DMS53 (cell line): ENCODE results near the gene SLC5A5.
"Not testable (repeated sequence)": the region's sequence is repeated elsewhere in the genome, so short reads cannot be mapped to it uniquely, and the experiment has no call there.

Experiments
- DNase-seq: peaks from one replicate; lab custom pipeline; 2025; lab: John Stamatoyannopoulos, UW

Gene SLC5A5

DNA sequence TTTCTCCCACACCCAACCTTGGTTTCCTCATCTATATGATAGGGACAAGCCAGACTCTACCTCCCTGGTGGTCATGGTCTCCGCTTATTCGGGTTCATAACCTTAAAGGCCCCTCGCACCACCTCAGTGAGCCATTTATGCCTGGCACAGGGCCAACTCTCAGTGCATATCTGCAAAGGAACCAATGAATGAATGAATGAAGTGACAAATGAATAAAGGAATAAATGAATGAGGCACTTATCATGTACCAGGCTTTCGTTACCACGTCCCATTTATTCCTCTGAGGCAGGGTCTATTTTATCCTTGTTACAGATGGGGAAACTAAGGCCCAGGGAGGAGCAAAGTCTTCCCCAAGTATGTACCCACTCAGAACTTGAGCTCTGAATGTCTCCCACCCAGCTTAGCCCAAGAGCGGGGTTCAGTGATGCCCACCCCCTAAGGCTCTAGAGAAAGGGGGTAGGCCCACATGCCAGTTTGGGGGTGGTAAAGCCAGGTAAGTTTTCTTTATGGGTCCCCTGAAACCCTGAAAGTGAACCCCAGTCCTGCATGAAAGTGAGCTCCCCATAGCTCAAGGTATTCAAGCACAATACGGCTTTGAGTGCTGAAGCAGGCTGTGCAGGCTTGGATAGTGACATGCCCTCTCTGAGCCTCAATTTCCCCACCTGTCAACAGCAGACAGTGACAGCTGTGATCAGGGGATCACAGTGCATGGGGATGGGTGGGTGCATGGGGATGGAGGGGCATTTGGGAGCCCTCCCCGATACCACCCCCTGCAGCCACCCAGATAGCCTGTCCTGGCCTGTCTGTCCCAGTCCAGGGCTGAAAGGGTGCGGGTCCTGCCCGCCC lies 490 bp upstream of the SLC5A5 start:
- DNase-seq: no peak

GRCh38 chr19:17872251-17873001 lies 681 bp downstream of the SLC5A5 start:
- peak; percentile 68 for DNase-seq

DNA sequence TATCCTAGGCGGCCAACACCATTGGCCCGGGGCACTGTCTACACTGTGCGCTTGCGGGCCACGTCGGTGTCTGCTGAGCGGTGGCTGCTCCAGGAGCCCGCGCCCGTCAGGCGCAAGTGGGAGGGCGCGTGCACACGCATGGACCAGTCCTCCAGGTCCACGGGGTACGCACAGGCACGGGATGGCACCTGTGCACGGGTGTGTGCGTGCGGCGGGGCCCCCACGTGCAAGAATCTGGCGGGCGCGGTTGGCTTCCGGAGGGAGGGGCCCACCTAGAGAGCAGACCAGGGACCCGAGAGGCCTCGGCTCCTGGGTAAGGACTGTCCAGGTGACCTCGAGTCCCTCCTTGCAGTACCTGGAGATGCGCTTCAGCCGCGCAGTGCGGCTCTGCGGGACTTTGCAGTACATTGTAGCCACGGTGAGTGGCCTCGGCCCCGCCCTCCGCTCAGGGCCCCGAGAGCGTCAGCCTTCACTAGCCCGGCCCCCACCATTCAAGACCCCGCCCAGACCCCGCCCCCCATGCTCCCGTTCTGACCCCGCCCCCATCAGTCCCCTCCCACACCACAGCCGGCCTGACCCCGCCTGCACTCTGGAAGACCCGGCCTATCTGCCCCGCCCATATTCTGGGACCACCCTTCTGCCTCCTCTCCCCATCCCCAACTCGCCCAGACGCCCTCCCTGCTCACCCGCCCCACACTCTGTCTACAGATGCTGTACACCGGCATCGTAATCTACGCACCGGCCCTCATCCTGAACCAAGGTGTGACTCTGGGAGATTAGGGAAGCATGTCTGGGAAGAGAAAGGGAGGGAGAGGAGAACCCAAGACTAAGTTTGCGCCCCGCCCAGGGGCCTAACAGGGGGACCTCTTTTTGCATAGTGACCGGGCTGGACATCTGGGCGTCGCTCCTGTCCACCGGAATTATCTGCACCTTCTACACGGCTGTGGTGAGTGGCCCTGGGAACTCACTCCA lies 2.3 kb downstream of the SLC5A5 start:
- DNase-seq: peak; percentile 79

GRCh38 chr19:17874758-17875135 lies 3.0 kb downstream of the SLC5A5 start:
- DNase-seq: no peak

DNA sequence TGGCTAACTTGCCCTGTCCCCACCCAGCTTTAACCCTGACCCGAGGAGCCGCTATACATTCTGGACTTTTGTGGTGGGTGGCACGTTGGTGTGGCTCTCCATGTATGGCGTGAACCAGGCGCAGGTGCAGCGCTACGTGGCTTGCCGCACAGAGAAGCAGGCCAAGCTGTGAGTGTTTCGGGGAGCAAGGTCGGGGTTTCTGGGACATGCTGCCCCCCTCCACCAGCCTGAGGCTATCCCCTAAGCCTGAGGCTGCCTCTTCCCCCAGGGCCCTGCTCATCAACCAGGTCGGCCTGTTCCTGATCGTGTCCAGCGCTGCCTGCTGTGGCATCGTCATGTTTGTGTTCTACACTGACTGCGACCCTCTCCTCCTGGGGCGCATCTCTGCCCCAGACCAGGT lies 6.0 kb downstream of the SLC5A5 start:
- no peak for DNase-seq

DNA sequence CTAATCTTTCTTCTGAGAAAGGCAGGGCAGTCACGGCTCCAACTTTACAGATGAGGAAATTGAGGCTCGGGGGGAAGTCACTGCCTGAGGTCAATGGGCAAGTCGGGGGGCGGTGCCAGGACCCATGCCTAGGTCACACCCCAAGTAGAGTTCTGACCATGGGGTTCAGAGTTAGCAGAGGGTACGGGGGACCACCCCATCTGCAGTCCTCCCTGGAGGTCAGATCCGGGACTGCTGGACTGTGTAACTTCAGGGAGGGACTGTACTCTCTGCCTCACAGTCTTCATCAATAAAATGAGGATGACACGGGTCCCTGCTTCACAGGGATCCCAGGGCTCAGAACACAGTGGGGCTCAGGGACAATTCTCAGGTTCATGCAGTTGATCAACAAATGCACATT lies 7.7 kb downstream of the SLC5A5 start:
- DNase-seq: no peak

DNA sequence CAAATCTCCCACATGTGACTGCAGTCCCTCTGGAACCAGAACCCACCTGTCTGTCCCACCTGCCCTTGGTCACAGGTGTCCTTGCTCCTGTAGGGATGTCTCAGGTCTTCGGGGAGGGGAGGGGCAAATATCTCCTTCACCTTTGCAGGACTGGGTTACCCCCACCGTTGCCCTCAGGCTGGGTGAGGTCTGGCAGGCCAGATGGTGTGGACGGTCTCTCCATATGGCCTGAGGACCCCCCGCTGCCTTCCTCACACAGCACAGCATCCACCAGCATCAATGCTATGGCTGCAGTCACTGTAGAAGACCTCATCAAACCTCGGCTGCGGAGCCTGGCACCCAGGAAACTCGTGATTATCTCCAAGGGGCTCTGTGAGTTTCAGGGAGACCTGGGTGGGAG lies 10.0 kb downstream of the SLC5A5 start:
- no peak for DNase-seq

DNA sequence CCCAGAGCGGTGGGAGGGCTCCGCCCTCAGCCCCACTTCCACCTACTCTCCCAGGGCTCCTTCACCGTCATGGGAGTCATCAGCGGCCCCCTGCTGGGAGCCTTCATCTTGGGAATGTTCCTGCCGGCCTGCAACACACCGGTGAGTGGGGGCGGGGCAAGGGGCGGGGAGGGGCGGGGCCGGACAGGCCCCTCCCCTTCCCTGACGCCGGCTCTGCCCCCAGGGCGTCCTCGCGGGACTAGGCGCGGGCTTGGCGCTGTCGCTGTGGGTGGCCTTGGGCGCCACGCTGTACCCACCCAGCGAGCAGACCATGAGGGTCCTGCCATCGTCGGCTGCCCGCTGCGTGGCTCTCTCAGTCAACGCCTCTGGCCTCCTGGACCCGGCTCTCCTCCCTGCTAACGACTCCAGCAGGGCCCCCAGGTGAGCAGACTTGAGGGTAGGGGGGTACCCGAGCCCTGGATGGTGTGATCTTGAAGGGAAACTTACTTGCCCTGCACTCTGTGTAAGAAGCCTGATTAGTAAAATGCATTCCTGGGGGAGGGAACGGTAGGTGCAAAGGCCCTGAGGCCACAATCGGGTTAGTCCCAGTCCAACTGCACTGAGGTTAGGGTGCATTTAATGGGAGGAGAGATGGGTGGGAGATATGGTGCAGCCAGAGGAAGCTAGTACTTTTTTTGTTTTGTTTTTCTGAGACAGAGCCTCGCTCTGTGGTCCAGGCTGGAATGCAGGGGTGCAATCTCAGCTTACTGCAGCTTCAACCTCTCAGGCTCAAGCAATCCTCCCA lies 12.1 kb downstream of the SLC5A5 start:
- DNase-seq: no peak

DNA sequence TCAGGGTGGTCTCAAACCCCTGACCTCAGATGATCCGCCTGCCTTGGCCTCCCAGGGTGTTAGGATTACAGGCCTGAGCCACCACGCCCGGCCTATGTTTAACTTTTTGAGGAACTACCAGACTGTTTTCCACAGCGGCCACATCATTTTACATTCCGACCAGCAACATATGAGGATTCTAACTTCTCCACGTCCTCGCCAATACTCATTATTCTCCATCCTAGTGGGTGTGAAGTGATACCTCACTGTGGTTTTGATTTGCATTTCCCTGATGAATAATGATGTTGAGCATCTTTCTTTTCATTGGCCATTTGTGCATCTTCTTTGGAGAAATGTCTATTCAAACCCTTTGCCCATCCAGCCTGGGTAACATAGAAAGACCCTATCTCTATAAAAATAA lies 14.8 kb downstream of the SLC5A5 start:
- DNase-seq: no peak

DNA sequence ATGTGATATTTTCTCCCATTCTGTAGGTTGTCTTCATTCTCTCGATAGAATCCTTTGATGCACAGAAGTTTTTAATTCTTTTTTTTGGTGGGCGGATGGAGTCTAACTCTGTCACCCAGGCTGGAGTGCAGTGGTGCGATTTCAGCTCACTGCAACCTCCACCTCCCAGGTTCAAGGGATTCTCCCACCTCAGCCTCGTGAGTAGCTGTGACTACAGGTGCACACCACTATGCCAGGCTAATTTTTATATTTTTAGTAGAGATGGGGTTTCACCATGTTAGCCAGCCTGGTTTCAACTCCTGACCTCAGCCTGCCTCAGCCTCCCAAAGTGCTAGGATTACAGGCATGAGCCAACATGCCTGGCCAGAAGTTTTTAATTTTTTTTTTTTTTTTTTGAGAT lies 15.5 kb downstream of the SLC5A5 start:
- DNase-seq: not testable (repeated sequence)

GRCh38 chr19:17888260-17888659 lies 16.5 kb downstream of the SLC5A5 start:
- no peak for DNase-seq

DNA sequence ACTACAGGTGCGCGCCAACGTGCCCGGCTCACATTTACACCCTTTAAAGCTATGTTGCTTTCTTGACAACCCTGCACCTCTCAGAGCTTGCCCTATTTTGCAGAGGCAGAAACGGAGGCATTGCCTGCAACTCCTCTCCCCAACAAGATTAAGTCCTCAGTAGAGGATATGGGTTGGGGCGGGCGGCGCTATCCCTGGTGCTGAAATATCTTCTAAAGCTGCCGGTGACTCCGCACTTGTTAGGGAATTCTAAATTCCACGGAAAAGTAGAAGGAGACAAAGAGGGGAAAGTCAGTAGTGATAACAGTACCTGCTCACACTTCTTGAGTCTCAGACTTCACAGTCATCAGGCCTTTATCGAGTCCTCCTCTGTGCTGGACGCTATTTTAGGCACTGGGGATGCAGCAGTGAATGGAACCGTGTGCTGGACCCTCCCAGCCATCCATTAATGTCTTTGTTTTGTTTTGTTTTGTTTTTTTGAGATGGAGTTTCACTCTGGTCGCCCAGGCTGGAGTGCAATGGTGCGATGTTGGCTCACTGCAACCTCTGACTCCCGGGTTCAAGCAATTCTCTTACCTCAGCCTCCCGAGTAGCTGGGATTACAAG lies 18.0 kb downstream of the SLC5A5 start:
- no peak for DNase-seq

DNA sequence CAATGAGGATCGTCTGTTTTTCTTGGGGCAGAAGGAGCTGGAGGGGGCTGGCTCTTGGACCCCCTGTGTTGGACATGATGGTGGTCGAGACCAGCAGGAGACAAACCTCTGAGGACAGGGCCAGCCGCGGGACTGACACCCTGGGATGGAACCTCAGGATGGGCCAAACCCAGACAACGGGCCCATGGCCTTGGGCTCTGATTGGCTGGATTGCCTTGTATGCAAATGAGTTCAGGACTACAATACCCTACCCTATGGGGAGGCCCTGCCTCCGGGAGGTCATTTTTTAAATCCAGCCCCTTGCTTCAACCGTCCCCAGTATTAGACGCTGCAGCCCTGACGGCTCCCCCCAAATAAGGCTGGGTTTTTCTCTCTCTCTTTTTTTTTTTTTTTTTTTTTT lies 22.0 kb downstream of the SLC5A5 start:
- DNase-seq: no peak

GRCh38 chr19:17902701-17903100 lies 31.0 kb downstream of the SLC5A5 start:
- no peak for DNase-seq

- DNase-seq: no peak
Measured at GRCh38 chr19:17908244-17908643, 36.5 kb downstream of the SLC5A5 start.

DNA sequence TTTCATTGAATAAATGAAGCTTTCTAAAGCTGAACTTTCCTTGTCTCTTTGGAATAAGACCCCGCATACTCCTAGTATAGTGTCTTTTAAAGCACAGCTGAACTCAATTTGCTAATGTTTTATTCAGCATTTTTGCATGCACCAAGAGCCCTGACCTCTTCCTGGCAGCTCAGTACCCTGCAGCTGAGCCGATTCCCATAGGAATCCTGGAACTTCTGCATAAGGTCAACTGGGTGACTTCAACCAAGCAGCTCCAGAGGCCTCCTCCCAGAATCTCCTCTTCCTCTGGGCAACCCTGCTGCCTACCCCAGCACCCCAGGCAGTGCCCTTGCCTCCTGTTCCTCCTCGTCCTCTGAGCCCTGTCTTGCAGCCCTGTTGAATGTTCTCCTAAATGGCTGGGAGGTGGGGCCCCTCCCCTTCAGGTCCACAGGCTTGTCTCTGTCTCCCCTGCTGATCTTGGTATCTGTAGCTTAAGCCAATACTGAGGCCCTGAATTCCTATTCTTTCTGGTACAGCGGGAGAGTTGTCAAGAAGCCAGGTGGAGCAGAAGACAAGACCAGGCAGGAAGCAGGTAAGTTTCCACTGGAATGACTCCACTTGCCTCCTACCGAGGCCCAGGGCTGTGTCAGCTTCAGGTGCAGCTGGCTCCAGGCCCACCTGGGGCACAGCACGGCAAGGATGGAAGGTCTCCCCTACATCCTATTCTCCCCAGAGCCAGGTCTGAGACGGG lies 37.4 kb downstream of the SLC5A5 start:
- no peak for DNase-seq

GRCh38 chr19:17910791-17911360 lies 39.1 kb downstream of the SLC5A5 start:
- DNase-seq: no peak

DNA sequence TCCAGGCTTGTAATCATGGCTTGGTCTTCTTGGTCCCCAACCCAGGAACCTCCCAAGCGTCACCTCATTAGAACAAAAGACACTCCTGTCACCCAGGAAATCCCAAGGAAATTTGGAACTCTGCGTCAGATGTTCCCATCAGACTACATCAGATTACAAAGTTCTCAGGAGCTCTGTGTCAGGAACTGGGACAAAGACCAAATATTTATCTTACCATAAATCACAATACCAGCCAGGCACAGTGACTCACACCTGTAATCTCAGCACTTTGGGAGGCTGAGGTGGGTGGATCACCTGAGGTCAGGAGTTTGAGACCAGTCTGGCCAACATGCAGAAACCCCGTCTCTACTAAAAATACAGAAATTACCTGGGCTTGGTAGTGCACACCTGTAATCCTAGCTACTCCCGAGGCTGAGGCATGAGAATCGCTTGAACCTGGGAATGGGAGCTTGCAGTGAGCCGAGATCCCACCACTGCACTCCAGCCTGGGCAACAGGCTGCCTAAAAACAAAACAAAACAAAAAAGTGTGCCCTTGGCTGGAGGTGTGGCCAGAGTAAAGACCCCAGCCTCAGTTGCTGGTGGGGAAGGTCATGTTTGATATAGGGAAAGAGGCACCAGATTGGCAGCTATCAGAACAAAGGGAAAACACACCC lies 44.3 kb downstream of the SLC5A5 start:
- DNase-seq: peak; percentile 54

DNA sequence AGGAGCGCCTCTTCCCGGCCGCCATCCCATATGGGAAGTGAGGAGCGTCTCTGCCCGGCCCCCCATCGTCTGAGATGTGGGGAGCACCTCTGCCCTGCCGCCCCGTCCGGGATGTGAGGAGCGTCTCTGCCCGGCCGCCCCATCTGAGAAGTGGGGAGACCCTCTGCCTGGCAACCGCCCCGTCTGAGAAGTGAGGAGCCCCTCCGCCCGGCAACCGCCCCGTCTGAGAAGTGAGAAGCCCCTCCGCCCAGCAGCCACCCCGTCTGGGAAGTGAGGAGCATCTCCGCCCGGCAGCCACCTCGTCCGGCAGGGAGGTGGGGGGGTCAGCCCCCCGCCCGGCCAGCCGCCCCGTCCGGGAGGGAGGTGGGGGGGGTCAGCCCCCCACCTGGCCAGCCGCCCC lies 46.4 kb downstream of the SLC5A5 start:
- not testable (repeated sequence) for DNase-seq
